HepG2 (cell line): ENCODE measurements around the gene CHODL. TPM values are rescaled to one million over a fixed set of nuclear protein-coding genes. Genes with fewer than 3 reads are reported as not detected.

Experiments
- ATAC-seq: fragments of 200-7000 bp; cut with Tn5 transposase; 3 replicates; pipeline ENCODE4 v1.9.1; 2020; ENCODE audit warnings: mild to moderate bottlenecking, moderate library complexity
- BruUV-seq: library from RNA; stranded (reverse); fragments of 400-500 nt; replicated peaks from 2 replicates; lab custom pipeline; 2021; lab: Mats Ljungman, UMichigan
- CTCF ChIA-PET: fragments of 300-600 bp; formaldehyde crosslinking; extraction: SDS; loops from one replicate; lab custom pipeline; 2021; ENCODE audit warnings: low total read pairs, inconsistent platforms, low intra/inter-chr PET ratio; lab: Yijun Ruan, JAX
- POLR2A ChIA-PET: fragments of 350-600 bp; sonication (Branson Sonifier 250); formaldehyde crosslinking; loops from one replicate; lab custom pipeline; 2020; ENCODE audit warnings: antibody characterized with exemption, inconsistent platforms; lab: Yijun Ruan, JAX
- DNase-seq: peaks from one replicate; pipeline ENCODE4 v3.0.0-alpha.2; 2015; ENCODE audit warnings: low spot score
- FAIRE-seq: peaks from 3 replicates; lab custom pipeline; 2011; peaks lifted over from hg19 to GRCh38; lab: Jason Lieb, UNC
- H2AFZ ChIP-seq: one replicate; pipeline ENCODE4 v1.6.1; 2011; ENCODE audit warnings: low read length, inconsistent platforms
- H3K27ac ChIP-seq: fragments of 300-600 bp; 3 replicates; pipeline ENCODE4 v1.8.0; 2011; ENCODE audit warnings: mixed run types, mild to moderate bottlenecking, mixed read lengths, low read length, inconsistent platforms; ENCODE audit not compliant: insufficient read depth; ENCODE audit errors: extremely low read length
- H3K27me3 ChIP-seq, 2 experiments: fragments of 200-600 bp in 1 of 2; 2 replicates in 1 of 2; 3 replicates in 1 of 2; pipeline versions ENCODE4 v1.6.0 to v1.8.0; 2011; ENCODE audit warnings: low read length in 2 of 2, mild to moderate bottlenecking in 2 of 2, moderate library complexity in 2 of 2, inconsistent platforms in 1 of 2; ENCODE audit not compliant: insufficient read depth in 2 of 2, control insufficient read depth in 1 of 2
- H3K36me3 ChIP-seq, 2 experiments: fragments of 200-600 bp in 1 of 2; replicated peaks in 1 of 2; 2 replicates in 1 of 2; 3 replicates in 1 of 2; pipeline versions ENCODE4 v1.5.1 to v1.8.0; 2011; ENCODE audit warnings: low read length in 2 of 2, inconsistent platforms in 1 of 2; ENCODE audit not compliant: insufficient read depth in 2 of 2, control insufficient read depth in 1 of 2
- H3K4me1 ChIP-seq: 2 replicates; pipeline ENCODE4 v1.5.1; 2012; ENCODE audit warnings: low read length, inconsistent platforms; ENCODE audit not compliant: insufficient read depth
- H3K4me2 ChIP-seq: 2 replicates; pipeline ENCODE4 v1.6.0; 2011; ENCODE audit warnings: low read depth, low read length, inconsistent platforms
- H3K4me3 ChIP-seq, 3 experiments: fragments of 200-600 bp in 1 of 3; sonication (generic), shearing (Covaris generic) in 1 of 3; replicated peaks in 1 of 3; 2 replicates each; pipeline ENCODE4 v1.5.1; 2011 to 2016; ENCODE audit warnings: low read length in 3 of 3, inconsistent platforms in 2 of 3, low read depth in 2 of 3, mild to moderate bottlenecking in 2 of 3, control low read depth in 1 of 3, mixed read lengths in 1 of 3; ENCODE audit not compliant: insufficient read depth in 1 of 3
- H3K79me2 ChIP-seq: one replicate; pipeline ENCODE4 v1.6.1; 2011; ENCODE audit warnings: low read length, inconsistent platforms; ENCODE audit not compliant: insufficient read depth
- H3K9ac ChIP-seq: 2 replicates; pipeline ENCODE4 v1.6.0; 2011; ENCODE audit warnings: mild to moderate bottlenecking, low read depth, low read length, inconsistent platforms; ENCODE audit not compliant: insufficient read depth
- H3K9me3 ChIP-seq: 2 replicates; pipeline ENCODE4 v1.5.1; 2012; ENCODE audit warnings: mild to moderate bottlenecking, low read length
- H4K20me1 ChIP-seq: 2 replicates; pipeline ENCODE4 v1.6.0; 2011; ENCODE audit warnings: inconsistent platforms, mild to moderate bottlenecking, low read length, moderate library complexity; ENCODE audit not compliant: insufficient read depth
- ELF1 ChIP-seq: sonication (generic); formaldehyde crosslinking; IDR thresholded peaks from 2 replicates; pipeline ENCODE4 v1.4.0; 2020; ENCODE audit warnings: missing genetic modification reagents
- HNF4G ChIP-seq, 2 experiments: sonication (generic) in 1 of 2; formaldehyde crosslinking in 1 of 2; IDR thresholded peaks; 2 replicates each; pipeline versions ENCODE4 v1.4.0 to v1.6.1; 2011 to 2020; ENCODE audit warnings: borderline replicate concordance in 2 of 2, low read depth in 2 of 2, mild to moderate bottlenecking in 2 of 2, low read length in 1 of 2, missing genetic modification reagents in 1 of 2, moderate library complexity in 1 of 2
- HOXA9 ChIP-seq: sonication (generic); formaldehyde crosslinking; IDR thresholded peaks from 2 replicates; pipeline ENCODE4 v1.8.1; 2022; ENCODE audit warnings: missing genetic modification reagents, mild to moderate bottlenecking, moderate library complexity, borderline replicate concordance
- MED1 ChIP-seq: sonication (generic); formaldehyde crosslinking; IDR thresholded peaks from 2 replicates; pipeline ENCODE4 v1.4.0; 2020; ENCODE audit warnings: missing genetic modification reagents
- MZF1 ChIP-seq: sonication (generic); formaldehyde crosslinking; IDR thresholded peaks from 2 replicates; pipeline ENCODE4 v1.8.1; 2023; ENCODE audit warnings: mild to moderate bottlenecking, missing genetic modification reagents, borderline replicate concordance
- SUZ12 ChIP-seq: fragments of 150-350 bp; IDR thresholded peaks from 2 replicates; pipeline ENCODE4 v1.6.1; 2014; ENCODE audit warnings: low read depth, low read length
- ZBTB20 ChIP-seq: sonication (generic); formaldehyde crosslinking; IDR thresholded peaks from 2 replicates; pipeline ENCODE4 v1.8.1; 2023; ENCODE audit warnings: missing genetic modification reagents, low read depth, mild to moderate bottlenecking, borderline replicate concordance
- ZBTB3 ChIP-seq: sonication (generic); formaldehyde crosslinking; IDR thresholded peaks from 2 replicates; pipeline ENCODE4 v1.4.0; 2020; ENCODE audit warnings: low read depth, mild to moderate bottlenecking, moderate library complexity, missing genetic modification reagents, borderline replicate concordance
- ZEB1 ChIP-seq: IDR thresholded peaks from 2 replicates; pipeline ENCODE4 v1.6.1; 2012; ENCODE audit warnings: mild to moderate bottlenecking, low read depth, inconsistent platforms; ENCODE audit not compliant: insufficient replicate concordance
- ZKSCAN5 ChIP-seq: sonication (generic); formaldehyde crosslinking; IDR thresholded peaks from 2 replicates; pipeline ENCODE4 v1.5.1; 2020; ENCODE audit warnings: mild to moderate bottlenecking, missing genetic modification reagents
- ZNF256 ChIP-seq: sonication (generic); formaldehyde crosslinking; conservative IDR thresholded peaks from 2 replicates; pipeline ENCODE4 v1.4.0; 2020; ENCODE audit warnings: missing genetic modification reagents
- ZNF510 ChIP-seq: sonication (generic); formaldehyde crosslinking; IDR thresholded peaks from 2 replicates; pipeline ENCODE4 v1.4.0; 2020; ENCODE audit warnings: low read depth, mild to moderate bottlenecking, missing genetic modification reagents
- ZNF550 ChIP-seq: sonication (generic); formaldehyde crosslinking; IDR thresholded peaks from 2 replicates; pipeline ENCODE4 v1.4.0; 2020; ENCODE audit warnings: mild to moderate bottlenecking, missing genetic modification reagents, borderline replicate concordance
- ZNF704 ChIP-seq: sonication (generic); formaldehyde crosslinking; IDR thresholded peaks from 2 replicates; pipeline ENCODE4 v1.8.1; 2023; ENCODE audit warnings: mild to moderate bottlenecking, inconsistent platforms, moderate library complexity, missing genetic modification reagents, borderline replicate concordance
- ZNF790 ChIP-seq: sonication (generic); formaldehyde crosslinking; IDR thresholded peaks from 2 replicates; pipeline ENCODE4 v1.8.0; 2022; ENCODE audit warnings: missing genetic modification reagents, mild to moderate bottlenecking, borderline replicate concordance
- WGBS: methylation state at CpG from one replicate; pipeline ENCODE4 v1.1.6; 2017; ENCODE audit warnings: low lambda C conversion rate; 5-methylcytosine and 5-hydroxymethylcytosine counted together
- in situ Hi-C: cut with HindIII; loops from 2 replicates; pipeline ENCODE4 v1.10.0; 2017; ENCODE audit warnings: low pct_unique_long_range_greater_than_20kb; ENCODE audit not compliant: extremely low pct_ligation_motif_present
- intact Hi-C: fragments of 100-400 bp; cut with micrococcal nuclease; formaldehyde crosslinking; loops from one replicate; pipeline ENCODE4 v1.10.0; 2022; ENCODE audit not compliant: unreplicated experiment
- polyA plus RNA-seq, 8 experiments: library from polyadenylated mRNA; depleted of rRNA in 3 of 8; stranded (reverse) in 7 of 8; unstranded in 1 of 8; fragments of >200 nt; fragmentation: Illumina TruSeq in 4 of 8; extraction: Trizol in 4 of 8; gene quantifications; 2 replicates each; pipeline versions ENCODE4 v1.2.1 to v1.2.3, GENCODE V29; 2011 to 2016; ENCODE audit warnings: low read depth in 4 of 8, missing spikeins in 1 of 8, mixed read lengths in 1 of 8; ENCODE audit not compliant: insufficient read depth in 1 of 8
- total RNA-seq, 5 experiments: library from RNA; depleted of rRNA; stranded (reverse); fragments of >200 nt; fragmentation: Illumina TruSeq; extraction: Trizol; gene quantifications; 2 replicates each; pipeline ENCODE4 v1.2.3, GENCODE V29; 2016; ENCODE audit warnings: low read depth in 1 of 5
- TF ChIP-seq, protein P1 (sequence below): sonication (generic); formaldehyde crosslinking; IDR thresholded peaks from 2 replicates; pipeline ENCODE4 v1.8.1; 2023; ENCODE audit warnings: missing genetic modification reagents, mild to moderate bottlenecking, borderline replicate concordance
- TF ChIP-seq, protein P2 (sequence below): sonication (generic); formaldehyde crosslinking; IDR thresholded peaks from 2 replicates; pipeline ENCODE4 v1.4.0; 2020; ENCODE audit warnings: mild to moderate bottlenecking, missing genetic modification reagents

Gene CHODL
- total and polyA plus RNA-seq, 2 of the 13 experiments (the other 11 are each of a cell fraction or from before 2014, with no cell fraction given) = not detected

- H3K4me1 ChIP-seq = no peaks in the 10 kb centered on the region
- in situ Hi-C loops = no loop called here
- no peak for DNase-seq
- H3K9me3 ChIP-seq = no peaks in the 10 kb centered on the region
- 0% methylated on average over 1 of the region's 1 CpG for WGBS
- intact Hi-C loops = no loop called here
- no TSS peak for BruUV-seq
- no peaks in the 10 kb centered on the region for H3K79me2 ChIP-seq
- no peak overlapping the region for H3K27ac ChIP-seq
- H3K36me3 ChIP-seq = no peaks in the 10 kb centered on the region
- H3K27me3 ChIP-seq = no peaks in the 10 kb centered on the region
- no peak overlapping the region for H3K9ac ChIP-seq
- FAIRE-seq = no peak
- TF ChIP-seq MZF1 (CRISPR knock-in tag) = no peak
- no peak for TF ChIP-seq ZBTB20 (CRISPR knock-in tag)
- TF ChIP-seq ZBTB3 (CRISPR knock-in tag) = no peak
- TF ChIP-seq ZEB1 = no peak
- TF ChIP-seq ZKSCAN5 (CRISPR knock-in tag) = no peak
- TF ChIP-seq, protein P1, sequence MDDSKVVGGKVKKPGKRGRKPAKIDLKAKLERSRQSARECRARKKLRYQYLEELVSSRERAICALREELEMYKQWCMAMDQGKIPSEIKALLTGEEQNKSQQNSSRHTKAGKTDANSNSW (CRISPR knock-in tag) = no peak
- no peaks in the 10 kb centered on the region for H4K20me1 ChIP-seq
- no peak overlapping the region for H3K4me3 ChIP-seq
- ChIA-PET POLR2A (no interaction called here), CTCF (no interaction called here)
- no peak for ATAC-seq
- H2AFZ ChIP-seq = no peak overlapping the region
- no peak overlapping the region for H3K4me2 ChIP-seq
Measured at GRCh38 chr21:18204931-18205330, 39.7 kb upstream of the CHODL start.

- Histone ChIP-seq H3K9ac (no peak overlapping the region), H3K79me2 (no peaks in the 10 kb centered on the region), H2AFZ (no peak overlapping the region), H4K20me1 (no peaks in the 10 kb centered on the region), H3K4me3 (no peak overlapping the region), H3K27me3 (no peaks in the 10 kb centered on the region), H3K36me3 (no peaks in the 10 kb centered on the region), H3K27ac (no peak overlapping the region), H3K9me3 (peaks cover 69% of the 10 kb centered on the region), H3K4me2 (no peak overlapping the region), H3K4me1 (no peaks in the 10 kb centered on the region)
- WGBS = 0% methylated on average over 1 of the region's 1 CpG
- POLR2A ChIA-PET = no interaction called here
- CTCF ChIA-PET = no interaction called here
- in situ Hi-C loops (no loop called here), intact Hi-C loops (no loop called here)
- ATAC-seq (no peak), FAIRE-seq (no peak), DNase-seq (no peak)
- no TSS peak for BruUV-seq
- no peak for TF ChIP-seq MED1 (CRISPR knock-in tag)
- no peak for TF ChIP-seq ZNF510 (CRISPR knock-in tag)
- no peak for TF ChIP-seq ZNF256 (CRISPR knock-in tag)
- TF ChIP-seq, protein P2, sequence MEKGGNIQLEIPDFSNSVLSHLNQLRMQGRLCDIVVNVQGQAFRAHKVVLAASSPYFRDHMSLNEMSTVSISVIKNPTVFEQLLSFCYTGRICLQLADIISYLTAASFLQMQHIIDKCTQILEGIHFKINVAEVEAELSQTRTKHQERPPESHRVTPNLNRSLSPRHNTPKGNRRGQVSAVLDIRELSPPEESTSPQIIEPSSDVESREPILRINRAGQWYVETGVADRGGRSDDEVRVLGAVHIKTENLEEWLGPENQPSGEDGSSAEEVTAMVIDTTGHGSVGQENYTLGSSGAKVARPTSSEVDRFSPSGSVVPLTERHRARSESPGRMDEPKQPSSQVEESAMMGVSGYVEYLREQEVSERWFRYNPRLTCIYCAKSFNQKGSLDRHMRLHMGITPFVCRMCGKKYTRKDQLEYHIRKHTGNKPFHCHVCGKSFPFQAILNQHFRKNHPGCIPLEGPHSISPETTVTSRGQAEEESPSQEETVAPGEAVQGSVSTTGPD (CRISPR knock-in tag) = no peak
- TF ChIP-seq ZNF704 = no peak
- no peak for TF ChIP-seq ELF1
- no peak for TF ChIP-seq HOXA9 (CRISPR knock-in tag)
- TF ChIP-seq ZNF550 (CRISPR knock-in tag) = no peak
- no peak for TF ChIP-seq ZNF790
- TF ChIP-seq HNF4G (IDR thresholded peaks at IDR 0.05; ENCODE audit: borderline replicate concordance, low read depth, low read length) = no peak
- TF ChIP-seq HNF4G (CRISPR knock-in tag; IDR thresholded peaks at IDR 0.05; ENCODE audit: borderline replicate concordance, low read depth) = no peak
- no peak for TF ChIP-seq SUZ12
Measured at GRCh38 chr21:18218331-18218730, 26.3 kb upstream of the CHODL start.
